Testis (tissue), 3 donors: ENCODE results near the gene SNTG2. TPM values are rescaled to one million over a fixed set of nuclear protein-coding genes. Genes with fewer than 3 reads are reported as not detected.

Experiments used
- DNase-seq: peaks from one replicate; pipeline ENCODE4 v3.0.0-alpha.2; 2019
- H3K27ac ChIP-seq, 2 donors: fragments of 200-600 bp; sonication (generic); one replicate each; pipeline ENCODE4 v1.5.1; 2019
- H3K27me3 ChIP-seq: fragments of 200-600 bp; sonication (generic); one replicate; pipeline ENCODE4 v1.5.1; 2019
- H3K36me3 ChIP-seq: fragments of 200-600 bp; sonication (generic); one replicate; pipeline ENCODE4 v1.5.1; 2017; ENCODE audit warnings: low read depth; ENCODE audit errors: missing control alignments
- H3K4me1 ChIP-seq: fragments of 200-600 bp; sonication (generic); one replicate; pipeline ENCODE4 v1.5.1; 2019
- H3K4me3 ChIP-seq, 2 donors: fragments of 200-600 bp; sonication (generic); one replicate each; pipeline ENCODE4 v1.5.1; 2017 to 2019
- H3K9me3 ChIP-seq: fragments of 200-600 bp; sonication (generic); one replicate; pipeline ENCODE4 v1.5.1; 2017
- CTCF ChIP-seq, 3 experiments: fragments of 450-650 bp in 2 of 3; fragments of 200-600 bp in 1 of 3; sonication (generic) in 1 of 3; IDR thresholded peaks; one replicate each; pipeline ENCODE4 v1.5.1; 2016 to 2019; ENCODE audit warnings: antibody characterized with exemption in 3 of 3, mild to moderate bottlenecking in 2 of 3, moderate library complexity in 1 of 3
- POLR2A ChIP-seq: fragments of 450-650 bp; IDR thresholded peaks from one replicate; pipeline ENCODE4 v1.6.1; 2017; ENCODE audit warnings: antibody characterized with exemption, mild to moderate bottlenecking, moderate library complexity
- WGBS, 2 donors: methylation state at CpG; one replicate each; pipeline ENCODE4 v1.1.5; 2018; 5-methylcytosine and 5-hydroxymethylcytosine counted together
- intact Hi-C: fragments of 100-400 bp; cut with DNase I; formaldehyde crosslinking; loops from one replicate; pipeline ENCODE4 v1.15.1; 2023; ENCODE audit warnings: low total_unique reads
- polyA plus RNA-seq: library from polyadenylated mRNA; stranded (reverse); fragments of 350-450 nt; fragmentation: Illumina TruSeq; extraction: RNeasy Lipid Tissue Mini Kit (QIAGEN cat#74804); gene quantifications from one replicate; pipeline ENCODE4 v1.2.3, GENCODE V29; 2014; ENCODE audit warnings: low read depth, low replicate concordance; ENCODE audit not compliant: insufficient read depth
- total RNA-seq, 2 donors: library from RNA; depleted of rRNA; stranded (reverse); fragments of >200 nt; gene quantifications; one replicate each; pipeline ENCODE4 v1.2.3, GENCODE V29; 2016

SNTG2 gene
- total and polyA plus RNA-seq, 3 donors from 2014 or later: 8.7 to 10.2 (median 9.1) TPM

GRCh38 chr2:930935-931334 is 19.7 kb upstream of the SNTG2 start:
- H3K9me3 ChIP-seq: no peaks in the 10 kb centered on the region

GRCh38 chr2:932320-933115 is 18.1 kb upstream of the SNTG2 start:
- no peaks in the 10 kb centered on the region for H3K36me3 ChIP-seq
- WGBS, 2 donors: 73 to 78% methylated on average over 18 to 24 of the region's 31 CpGs
- TF ChIP-seq CTCF (IDR thresholded peaks at IDR 0.05): no peak
- TF ChIP-seq POLR2A: no peak
- intact Hi-C loops: no loop called here
- no peak overlapping the region for H3K27ac ChIP-seq
- H3K27me3 ChIP-seq: no peaks in the 10 kb centered on the region
- DNase-seq: no peak
- H3K9me3 ChIP-seq: no peaks in the 10 kb centered on the region
- H3K4me3 ChIP-seq: no peak overlapping the region
- no peaks in the 10 kb centered on the region for H3K4me1 ChIP-seq

More at GRCh38 chr2:930935-931334, 19.7 kb upstream of the SNTG2 start:
- no peak for TF ChIP-seq CTCF (IDR thresholded peaks at IDR 0.05)
- TF ChIP-seq POLR2A: no peak
- no peak overlapping the region for H3K4me3 ChIP-seq
- no peaks in the 10 kb centered on the region for H3K4me1 ChIP-seq
- WGBS, 2 donors: 91 to 93% methylated on average over 4 of the region's 4 CpGs
- H3K27me3 ChIP-seq: no peaks in the 10 kb centered on the region
- no peak for DNase-seq
- H3K36me3 ChIP-seq: no peaks in the 10 kb centered on the region
- intact Hi-C loops: no loop called here
- H3K27ac ChIP-seq: no peak overlapping the region

- H3K9me3 ChIP-seq: no peaks in the 10 kb centered on the region
- no peak for DNase-seq
- intact Hi-C loops: no loop called here
- no peak for TF ChIP-seq POLR2A
- TF ChIP-seq CTCF (IDR thresholded peaks at IDR 0.05): no peak
- H3K27me3 ChIP-seq: no peaks in the 10 kb centered on the region
- no peak overlapping the region for H3K4me3 ChIP-seq
- WGBS, 2 donors: 78 to 79% methylated on average over 17 of the region's 17 CpGs
- no peaks in the 10 kb centered on the region for H3K36me3 ChIP-seq
- H3K4me1 ChIP-seq: no peaks in the 10 kb centered on the region
- no peak overlapping the region for H3K27ac ChIP-seq
Observed at GRCh38 chr2:933734-934295, 16.8 kb upstream of the SNTG2 start.

GRCh38 chr2:937530-937929 is 13.1 kb upstream of the SNTG2 start:
- Histone ChIP-seq H3K36me3 (no peaks in the 10 kb centered on the region), H3K9me3 (no peaks in the 10 kb centered on the region), H3K27me3 (no peaks in the 10 kb centered on the region), H3K4me1 (no peaks in the 10 kb centered on the region), H3K27ac (no peak overlapping the region), H3K4me3 (no peak overlapping the region)
- WGBS, 2 donors: 93 to 96% methylated on average over 3 to 15 of the region's 15 CpGs
- TF ChIP-seq CTCF (IDR thresholded peaks at IDR 0.05) (no peak), POLR2A (no peak)
- intact Hi-C loops: no loop called here
- DNase-seq: no peak
